HUES64 (cell line): ENCODE data around the gene TMCO5A.

ENCODE experiments used
- H3K27ac ChIP-seq: 2 replicates; pipeline ENCODE4 v1.7.0; 2013; ENCODE audit warnings: low read depth, low read length, inconsistent platforms
- H3K27me3 ChIP-seq: 2 replicates; pipeline ENCODE4 v1.6.1; 2013; ENCODE audit warnings: mild to moderate bottlenecking, low read length; ENCODE audit not compliant: insufficient read depth
- H3K36me3 ChIP-seq: 2 replicates; pipeline ENCODE4 v1.6.1; 2013; ENCODE audit warnings: mild to moderate bottlenecking, low read length; ENCODE audit not compliant: insufficient read depth
- H3K4me1 ChIP-seq: 2 replicates; pipeline ENCODE4 v1.6.1; 2013; ENCODE audit warnings: mild to moderate bottlenecking, low read length, moderate library complexity; ENCODE audit not compliant: insufficient read depth
- H3K4me3 ChIP-seq: 2 replicates; pipeline ENCODE4 v1.5.1; 2013; ENCODE audit warnings: mild to moderate bottlenecking, low read length, moderate library complexity
- H3K9ac ChIP-seq: 2 replicates; pipeline ENCODE4 v1.6.1; 2013; ENCODE audit warnings: mild to moderate bottlenecking, low read depth, low read length
- H3K9me3 ChIP-seq: 2 replicates; pipeline ENCODE4 v1.6.1; 2013; ENCODE audit warnings: low read depth, low read length; ENCODE audit not compliant: insufficient read depth
- WGBS: fragments of 150-250, 120-280 bp; methylation state at CpG from one replicate; pipeline ENCODE4 v1.1.7; 2013; ENCODE audit warnings: missing lambda C conversion rate; 5-methylcytosine and 5-hydroxymethylcytosine counted together

The TMCO5A gene

DNA sequence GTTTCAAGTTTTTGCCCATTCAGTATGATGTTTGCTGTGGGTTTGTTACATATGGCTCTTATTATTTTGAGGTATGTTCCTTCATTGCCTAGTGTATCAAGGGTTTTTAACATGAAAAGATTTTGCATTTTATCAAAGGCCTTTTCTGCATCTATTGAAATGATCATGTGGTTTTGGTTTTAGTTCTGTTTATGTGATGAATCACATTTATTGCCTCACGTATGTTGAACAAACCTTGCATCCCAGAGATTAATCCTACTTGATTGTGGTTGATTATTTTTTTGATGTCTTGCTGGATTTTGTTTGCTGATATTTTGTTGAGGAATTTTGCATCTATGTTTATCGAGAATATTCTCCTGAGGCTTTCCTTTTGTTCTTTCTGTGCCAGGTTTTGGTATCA is 39.4 kb downstream of the TMCO5A start:
- Histone ChIP-seq H3K36me3 (no peaks in the 10 kb centered on the region), H3K27ac (no peak overlapping the region), H3K27me3 (no peaks in the 10 kb centered on the region), H3K9ac (no peak overlapping the region), H3K4me1 (no peaks in the 10 kb centered on the region), H3K4me3 (no peak overlapping the region), H3K9me3 (no peaks in the 10 kb centered on the region)
- 94% methylated on average over 2 of the region's 2 CpGs for WGBS

DNA sequence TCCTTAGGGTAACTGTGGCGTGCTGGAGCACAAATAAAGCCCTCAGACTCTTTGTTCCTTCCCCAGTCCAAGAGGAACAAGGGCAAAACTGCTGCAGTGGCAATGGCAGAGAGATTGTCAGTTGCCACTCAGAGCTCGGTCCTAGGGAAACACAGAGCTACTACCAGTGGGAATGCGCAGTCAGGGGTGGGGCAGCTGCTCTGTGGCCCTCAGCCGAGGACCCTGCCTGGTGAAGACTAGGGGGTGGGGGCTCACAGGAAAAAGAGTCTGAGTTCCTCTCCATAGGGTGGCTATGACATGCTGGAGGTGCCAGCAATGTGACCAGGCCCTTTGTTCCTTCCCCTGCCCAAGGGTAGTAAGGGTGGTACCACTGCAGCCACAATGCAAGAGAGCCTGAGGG is 43.8 kb downstream of the TMCO5A start:
- H3K9me3 ChIP-seq: no peaks in the 10 kb centered on the region
- H3K36me3 ChIP-seq: no peaks in the 10 kb centered on the region
- H3K4me3 ChIP-seq: no peak overlapping the region
- no peak overlapping the region for H3K9ac ChIP-seq
- 96% methylated on average over 4 of the region's 4 CpGs for WGBS
- H3K27ac ChIP-seq: no peak overlapping the region
- no peaks in the 10 kb centered on the region for H3K27me3 ChIP-seq
- H3K4me1 ChIP-seq: no peaks in the 10 kb centered on the region

DNA sequence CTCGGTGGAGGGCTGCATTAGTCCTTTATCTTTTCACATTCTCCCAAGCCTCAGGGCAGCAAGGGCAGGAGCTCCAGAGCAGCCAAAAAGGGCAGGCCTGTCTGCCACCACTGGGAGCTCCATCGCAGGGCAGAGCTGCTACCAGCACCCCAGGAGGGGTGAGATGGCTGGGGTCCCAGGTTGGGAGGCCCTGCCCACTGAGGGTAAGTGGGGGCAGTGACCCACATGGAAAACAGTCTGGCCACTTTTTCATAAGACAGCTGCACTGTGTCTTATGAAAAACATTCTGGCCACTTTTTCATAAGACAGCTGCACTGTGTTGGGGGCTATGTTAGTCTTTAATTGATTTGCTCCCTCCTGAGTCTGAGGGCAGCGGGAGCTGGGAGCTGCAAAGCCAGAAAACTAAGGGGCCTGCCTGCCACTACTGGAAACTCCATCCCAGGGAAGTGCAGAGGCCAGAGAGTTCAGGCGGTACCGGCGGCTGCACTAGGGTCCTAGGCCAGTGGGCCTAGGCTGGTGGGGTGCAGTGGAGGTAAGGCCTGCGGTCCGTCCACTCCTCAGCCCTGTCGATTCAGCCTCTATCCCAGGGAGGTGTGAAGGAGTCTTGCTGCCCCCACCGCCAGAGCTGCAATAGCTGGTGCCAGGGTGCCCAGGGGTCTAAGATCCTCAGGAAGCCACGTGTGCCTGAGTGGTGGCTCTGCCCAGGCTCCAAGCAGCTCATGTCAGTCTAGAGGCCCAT is 45.4 kb downstream of the TMCO5A start:
- Histone ChIP-seq H3K27ac (no peak overlapping the region), H3K4me1 (no peaks in the 10 kb centered on the region), H3K9me3 (no peaks in the 10 kb centered on the region), H3K4me3 (no peak overlapping the region), H3K27me3 (no peaks in the 10 kb centered on the region), H3K36me3 (no peaks in the 10 kb centered on the region), H3K9ac (no peak overlapping the region)
- WGBS: 94% methylated on average over 11 of the region's 11 CpGs

DNA sequence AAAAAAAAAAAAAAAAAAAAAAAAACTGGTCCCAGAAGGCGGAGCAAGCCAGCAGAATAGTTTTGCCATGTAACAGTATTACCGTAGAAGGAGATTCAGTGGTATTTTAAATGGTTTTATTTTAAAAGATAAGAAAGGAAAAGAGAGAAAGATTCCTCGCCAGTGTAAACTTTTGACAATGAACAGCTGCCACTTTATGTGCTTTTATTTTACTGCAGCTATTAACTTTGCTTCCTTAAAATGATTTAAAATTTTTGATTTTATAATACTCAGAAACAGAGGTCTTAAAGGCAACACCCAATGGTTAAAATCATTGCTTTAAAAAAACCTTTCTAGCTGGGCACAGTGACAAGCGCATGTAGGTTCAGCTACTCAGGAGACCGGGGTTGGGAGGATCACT is 46.8 kb downstream of the TMCO5A start:
- Histone ChIP-seq H3K4me1 (peaks cover 4% of the 10 kb centered on the region; the same call in 1 of the 2 replicates), H3K27ac (no peak overlapping the region), H3K4me3 (no peak overlapping the region), H3K9me3 (no peaks in the 10 kb centered on the region), H3K27me3 (no peaks in the 10 kb centered on the region), H3K36me3 (no peaks in the 10 kb centered on the region), H3K9ac (no peak overlapping the region)
- 95% methylated on average over 5 of the region's 5 CpGs for WGBS

DNA sequence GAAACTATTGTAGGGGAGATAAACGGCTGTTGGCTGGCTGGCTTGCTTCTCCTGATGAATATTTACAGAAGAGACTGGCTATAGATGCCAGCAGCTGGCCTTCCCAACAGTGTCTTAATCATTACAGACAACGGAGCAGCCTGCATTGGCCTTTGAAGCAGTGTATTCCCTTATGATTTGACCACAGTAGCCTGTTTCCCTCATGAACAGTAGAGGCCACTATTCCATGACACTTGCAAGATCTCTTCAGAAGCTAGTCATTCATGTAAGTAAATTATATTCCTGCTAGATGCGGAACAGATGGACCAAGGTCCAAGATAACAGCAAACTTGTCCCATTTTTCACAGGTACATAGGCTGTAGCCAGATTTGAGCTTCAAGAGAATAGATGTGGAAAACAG is 47.3 kb downstream of the TMCO5A start:
- Histone ChIP-seq H3K4me1 (peaks cover 4% of the 10 kb centered on the region; the same call in 1 of the 2 replicates), H3K9me3 (no peaks in the 10 kb centered on the region), H3K27me3 (no peaks in the 10 kb centered on the region), H3K27ac (no peak overlapping the region), H3K4me3 (no peak overlapping the region), H3K9ac (no peak overlapping the region), H3K36me3 (no peaks in the 10 kb centered on the region)
- whole genome bisulfite sequencing: 81% methylated on average over 3 of the region's 3 CpGs

DNA sequence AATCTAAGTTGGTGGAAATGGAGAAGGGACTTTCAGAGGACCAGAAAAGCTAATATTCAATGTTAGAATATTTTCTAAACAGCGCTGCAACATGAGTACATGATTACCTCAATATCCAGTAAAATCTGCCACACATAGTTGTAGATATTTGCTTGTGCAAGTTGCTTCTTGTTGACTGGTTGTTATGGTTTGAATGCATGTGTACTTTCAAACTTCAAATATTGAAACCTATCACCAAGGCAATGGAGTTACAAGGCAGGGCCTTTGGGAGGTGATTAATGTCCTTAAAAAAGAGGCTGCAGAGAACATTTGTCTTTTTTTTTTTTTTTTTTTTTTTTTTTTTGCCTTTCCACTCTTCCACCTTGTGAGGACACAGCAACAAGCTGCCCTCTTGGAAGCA is 49.9 kb downstream of the TMCO5A start:
- WGBS: no CpG with 5 or more reads among the region's 1 CpG
- H3K9me3 ChIP-seq: peaks cover 15% of the 10 kb centered on the region; the same call in 1 of the 2 replicates

DNA sequence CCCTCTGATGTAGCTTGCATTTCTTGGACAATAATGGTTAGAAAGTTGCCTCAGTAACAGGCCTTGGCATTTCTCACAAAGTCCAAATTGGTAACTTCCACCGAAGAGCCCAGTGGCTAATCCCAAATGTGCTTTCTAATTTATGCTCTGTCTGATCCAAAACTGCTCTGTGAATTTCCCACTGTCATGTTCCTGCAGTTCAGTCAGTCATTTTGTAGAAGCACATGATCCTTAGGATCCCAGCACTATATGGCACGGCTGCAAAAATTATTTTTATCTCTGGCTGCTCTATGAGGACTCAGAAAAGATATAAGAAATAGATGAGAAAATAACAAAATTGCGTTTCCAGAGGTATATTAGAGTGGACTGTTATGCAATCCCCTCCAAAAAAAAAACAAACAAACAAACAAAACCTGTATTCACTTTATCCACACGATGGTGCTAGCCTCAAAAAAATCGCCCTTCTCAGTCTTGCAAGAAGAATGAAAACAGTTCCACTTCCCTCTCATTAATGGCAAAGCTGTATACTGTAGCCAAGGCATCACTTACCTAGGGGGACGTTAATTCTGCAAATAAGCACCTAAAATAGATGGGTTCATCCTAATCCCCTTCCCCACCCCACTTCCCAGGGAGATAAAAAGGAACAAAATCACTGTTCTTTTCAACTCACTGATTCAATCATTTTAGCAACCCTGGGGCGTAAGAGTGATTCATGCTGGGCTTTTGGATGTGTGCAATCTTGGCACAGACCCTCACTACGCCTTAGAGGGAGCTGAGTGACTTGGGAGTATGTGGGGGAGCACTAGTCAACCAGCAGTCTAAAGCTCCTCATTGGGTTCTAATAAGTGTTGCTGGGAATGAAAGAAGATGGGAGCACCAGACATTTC is 61.3 kb downstream of the TMCO5A start:
- Histone ChIP-seq H3K27ac (no peak overlapping the region), H3K36me3 (no peaks in the 10 kb centered on the region), H3K4me1 (no peaks in the 10 kb centered on the region), H3K9me3 (no peaks in the 10 kb centered on the region), H3K27me3 (no peaks in the 10 kb centered on the region), H3K9ac (no peak overlapping the region), H3K4me3 (no peak overlapping the region)
- 48% methylated on average over 8 of the region's 8 CpGs for WGBS

More for the DNA sequence above, 49.9 kb downstream of the TMCO5A start:
- peaks cover 4% of the 10 kb centered on the region; the same call in 1 of the 2 replicates for H3K4me1 ChIP-seq
- no peak overlapping the region for H3K27ac ChIP-seq
- no peaks in the 10 kb centered on the region for H3K36me3 ChIP-seq
- H3K9ac ChIP-seq: no peak overlapping the region
- H3K4me3 ChIP-seq: no peak overlapping the region
- H3K27me3 ChIP-seq: no peaks in the 10 kb centered on the region
